GM23338 (cell line): ENCODE data around the gene NT5DC2.

Experiments
- CTCF ChIP-seq, 2 experiments: fragments of 200-600 bp in 1 of 2; sonication (generic) in 1 of 2; conservative IDR thresholded peaks; 2 replicates each; pipeline versions ENCODE4 v1.5.1 to v1.6.1; 2016 to 2017; ENCODE audit warnings: antibody characterized with exemption in 2 of 2, low read depth in 2 of 2, mild to moderate bottlenecking in 2 of 2, moderate library complexity in 1 of 2
- EZH2phosphoT487 ChIP-seq: fragments of 200-600 bp; sonication (generic); IDR thresholded peaks from one replicate; pipeline ENCODE4 v1.8.1; 2018; ENCODE audit warnings: antibody characterized with exemption; ENCODE audit not compliant: unreplicated experiment

GRCh38 chr3:52512105-52512504 is 21.6 kb downstream of the NT5DC2 start:
- no peak for TF ChIP-seq CTCF (conservative IDR thresholded peaks at IDR 0.05; ENCODE audit: low read depth in 2 of 2)
- TF ChIP-seq EZH2phosphoT487, result no peak
